Upper lobe of left lung (tissue), 4 donors: ENCODE results near the gene USP17L30.
"Not testable (repeated sequence)": the region's sequence is repeated elsewhere in the genome, so short reads cannot be mapped to it uniquely, and the experiment has no call there.

ENCODE experiments used
- EP300 ChIP-seq, 4 donors: sonication (generic); formaldehyde crosslinking; IDR thresholded peaks; one replicate each; pipeline ENCODE4 v1.5.1; 2017; ENCODE audit warnings: antibody characterized with exemption in 4 of 4, control low read depth in 2 of 4
- TF ChIP-seq, protein P1 (sequence below), 6 experiments: fragments of 450-650 bp in 4 of 6; fragments of 200-600 bp in 2 of 6; sonication (generic) in 2 of 6; IDR thresholded peaks; one replicate each; pipeline ENCODE4 v1.5.1; 2016 to 2019; ENCODE audit warnings: antibody characterized with exemption in 6 of 6

DNA sequence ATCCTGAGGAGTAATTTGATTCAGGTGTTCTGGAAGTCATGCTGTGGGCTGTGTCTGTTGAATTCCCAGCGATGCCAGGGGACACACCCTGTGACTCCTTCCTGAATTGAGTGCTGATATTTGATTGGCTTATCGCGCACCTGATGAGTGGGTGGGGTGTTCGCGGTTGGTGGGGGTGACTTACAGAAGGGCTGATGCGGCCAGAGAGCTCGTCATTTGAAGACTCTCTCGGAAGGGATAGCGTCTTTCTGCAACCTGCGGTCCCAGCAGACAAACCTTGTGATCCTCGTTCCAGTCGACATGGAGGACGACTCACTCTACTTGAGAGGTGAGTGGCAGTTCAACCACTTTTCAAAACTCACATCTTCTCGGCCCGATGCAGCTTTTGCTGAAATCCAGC lies 19.1 kb upstream of the USP17L30 start, which contains the start of gene USP17L27:
- TF ChIP-seq EP300 (IDR thresholded peaks at IDR 0.05): not testable (repeated sequence)
- TF ChIP-seq, protein P1, sequence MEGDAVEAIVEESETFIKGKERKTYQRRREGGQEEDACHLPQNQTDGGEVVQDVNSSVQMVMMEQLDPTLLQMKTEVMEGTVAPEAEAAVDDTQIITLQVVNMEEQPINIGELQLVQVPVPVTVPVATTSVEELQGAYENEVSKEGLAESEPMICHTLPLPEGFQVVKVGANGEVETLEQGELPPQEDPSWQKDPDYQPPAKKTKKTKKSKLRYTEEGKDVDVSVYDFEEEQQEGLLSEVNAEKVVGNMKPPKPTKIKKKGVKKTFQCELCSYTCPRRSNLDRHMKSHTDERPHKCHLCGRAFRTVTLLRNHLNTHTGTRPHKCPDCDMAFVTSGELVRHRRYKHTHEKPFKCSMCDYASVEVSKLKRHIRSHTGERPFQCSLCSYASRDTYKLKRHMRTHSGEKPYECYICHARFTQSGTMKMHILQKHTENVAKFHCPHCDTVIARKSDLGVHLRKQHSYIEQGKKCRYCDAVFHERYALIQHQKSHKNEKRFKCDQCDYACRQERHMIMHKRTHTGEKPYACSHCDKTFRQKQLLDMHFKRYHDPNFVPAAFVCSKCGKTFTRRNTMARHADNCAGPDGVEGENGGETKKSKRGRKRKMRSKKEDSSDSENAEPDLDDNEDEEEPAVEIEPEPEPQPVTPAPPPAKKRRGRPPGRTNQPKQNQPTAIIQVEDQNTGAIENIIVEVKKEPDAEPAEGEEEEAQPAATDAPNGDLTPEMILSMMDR (IDR thresholded peaks at IDR 0.05): not testable (repeated sequence)
